Body of pancreas (tissue), 4 donors: ENCODE data around the gene SYT9.

Experiments used
- POLR2A ChIP-seq, 3 donors: fragments of 450-650 bp; IDR thresholded peaks; one replicate each; pipeline ENCODE4 v1.6.1; 2016; ENCODE audit warnings: antibody characterized with exemption in 3 of 3, mild to moderate bottlenecking in 2 of 3
- TF ChIP-seq, protein P1 (sequence below), 7 experiments: fragments of 450-650 bp in 4 of 7; fragments of 200-600 bp in 3 of 7; sonication (generic) in 3 of 7; IDR thresholded peaks; one replicate each; pipeline ENCODE4 v1.5.1; 2016 to 2019; ENCODE audit warnings: antibody characterized with exemption in 7 of 7

DNA sequence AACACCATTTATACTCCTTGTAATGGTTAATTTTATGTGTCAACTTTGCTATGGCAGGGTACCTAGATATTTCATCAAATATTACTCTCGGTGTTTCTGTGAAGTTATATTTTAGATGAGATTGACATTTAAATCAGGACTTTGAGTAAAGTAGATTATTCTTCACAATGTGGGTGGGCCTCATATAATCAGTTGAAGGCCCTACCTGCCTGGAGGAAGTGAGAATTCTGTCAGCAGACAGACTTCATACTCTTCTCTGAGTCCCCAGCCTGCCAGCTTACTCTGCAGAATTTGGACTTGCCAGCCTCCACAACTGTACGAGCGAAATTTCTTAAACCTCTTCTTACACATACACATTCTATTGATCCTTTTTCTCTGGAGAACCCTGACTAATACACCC lies 49.3 kb upstream of the SYT9 start:
- TF ChIP-seq, protein P1, sequence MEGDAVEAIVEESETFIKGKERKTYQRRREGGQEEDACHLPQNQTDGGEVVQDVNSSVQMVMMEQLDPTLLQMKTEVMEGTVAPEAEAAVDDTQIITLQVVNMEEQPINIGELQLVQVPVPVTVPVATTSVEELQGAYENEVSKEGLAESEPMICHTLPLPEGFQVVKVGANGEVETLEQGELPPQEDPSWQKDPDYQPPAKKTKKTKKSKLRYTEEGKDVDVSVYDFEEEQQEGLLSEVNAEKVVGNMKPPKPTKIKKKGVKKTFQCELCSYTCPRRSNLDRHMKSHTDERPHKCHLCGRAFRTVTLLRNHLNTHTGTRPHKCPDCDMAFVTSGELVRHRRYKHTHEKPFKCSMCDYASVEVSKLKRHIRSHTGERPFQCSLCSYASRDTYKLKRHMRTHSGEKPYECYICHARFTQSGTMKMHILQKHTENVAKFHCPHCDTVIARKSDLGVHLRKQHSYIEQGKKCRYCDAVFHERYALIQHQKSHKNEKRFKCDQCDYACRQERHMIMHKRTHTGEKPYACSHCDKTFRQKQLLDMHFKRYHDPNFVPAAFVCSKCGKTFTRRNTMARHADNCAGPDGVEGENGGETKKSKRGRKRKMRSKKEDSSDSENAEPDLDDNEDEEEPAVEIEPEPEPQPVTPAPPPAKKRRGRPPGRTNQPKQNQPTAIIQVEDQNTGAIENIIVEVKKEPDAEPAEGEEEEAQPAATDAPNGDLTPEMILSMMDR (IDR thresholded peaks at IDR 0.05): no peak
- TF ChIP-seq POLR2A (IDR thresholded peaks at IDR 0.05): no peak
